CD14-positive monocyte (primary cell): ENCODE data around the gene RING1. TPM values are rescaled to one million over a fixed set of nuclear protein-coding genes. Genes with fewer than 3 reads are reported as not detected.
A peak's percentile ranks its signal among the peaks of the same experiment; 100 is the strongest.

Experiments
- DNase-seq, 3 donors: peaks; one replicate each; pipeline ENCODE4 v3.0.0-alpha.2; 2011 to 2022
- H2AFZ ChIP-seq: 2 replicates; pipeline ENCODE4 v1.6.0; 2012; ENCODE audit warnings: mild to moderate bottlenecking, low read depth, low read length, inconsistent platforms; ENCODE audit not compliant: insufficient read depth, poor library complexity, severe bottlenecking
- H3K27ac ChIP-seq, 2 donors: 1 replicate in 1 of 2; 2 replicates in 1 of 2; pipeline ENCODE4 v1.5.1; 2012 to 2013; ENCODE audit warnings: low read length in 2 of 2, control low read depth in 1 of 2, inconsistent platforms in 1 of 2, low read depth in 1 of 2, mild to moderate bottlenecking in 1 of 2
- H3K27me3 ChIP-seq, 2 donors: one replicate each; pipeline versions ENCODE4 v1.6.0 to v1.6.1; 2011 to 2013; ENCODE audit warnings: low read length in 2 of 2; ENCODE audit not compliant: control insufficient read depth in 2 of 2, insufficient read depth in 2 of 2
- H3K36me3 ChIP-seq, 2 donors: replicated peaks in 1 of 2; 1 replicate in 1 of 2; 2 replicates in 1 of 2; pipeline versions ENCODE4 v1.5.1 to v1.6.1; 2012 to 2013; ENCODE audit warnings: low read length in 2 of 2, control low read depth in 1 of 2, inconsistent platforms in 1 of 2, mild to moderate bottlenecking in 1 of 2; ENCODE audit not compliant: insufficient read depth in 2 of 2, control insufficient read depth in 1 of 2
- H3K4me1 ChIP-seq, 2 donors: 1 replicate in 1 of 2; 2 replicates in 1 of 2; pipeline versions ENCODE4 v1.5.1 to v1.6.1; 2012 to 2013; ENCODE audit warnings: low read length in 2 of 2, control low read depth in 1 of 2, inconsistent platforms in 1 of 2, mild to moderate bottlenecking in 1 of 2, moderate library complexity in 1 of 2; ENCODE audit not compliant: insufficient read depth in 2 of 2, control insufficient read depth in 1 of 2
- H3K4me2 ChIP-seq: replicated peaks from 2 replicates; pipeline ENCODE3; 2012; ENCODE audit warnings: low read length, moderate library complexity, mild to moderate bottlenecking; ENCODE audit not compliant: poor library complexity, severe bottlenecking; ENCODE audit errors: extremely low read depth
- H3K4me3 ChIP-seq, 3 experiments: fragments of 200-600 bp in 1 of 3; sonication (generic) in 1 of 3; replicated peaks in 1 of 3; 1 replicate in 2 of 3; 2 replicates in 1 of 3; pipeline ENCODE4 v1.5.1; 2011 to 2013; ENCODE audit warnings: low read length in 3 of 3, mild to moderate bottlenecking in 3 of 3, control low read depth in 2 of 3, low read depth in 2 of 3, inconsistent platforms in 1 of 3, moderate library complexity in 1 of 3
- H3K79me2 ChIP-seq: 2 replicates; pipeline ENCODE4 v1.6.0; 2012; ENCODE audit warnings: mild to moderate bottlenecking, control low read depth, inconsistent platforms, low read length, moderate library complexity; ENCODE audit not compliant: insufficient read depth
- H3K9ac ChIP-seq: 2 replicates; pipeline ENCODE4 v1.6.0; 2017; ENCODE audit warnings: low read length, mild to moderate bottlenecking; ENCODE audit not compliant: insufficient read depth, poor library complexity, severe bottlenecking
- H3K9me3 ChIP-seq, 2 donors: replicated peaks in 1 of 2; 1 replicate in 1 of 2; 2 replicates in 1 of 2; pipeline versions ENCODE4 v1.5.1 to v1.6.1; 2012 to 2013; ENCODE audit warnings: low read length in 2 of 2, control low read depth in 1 of 2; ENCODE audit not compliant: control insufficient read depth in 1 of 2, insufficient read depth in 1 of 2
- H4K20me1 ChIP-seq: 2 replicates; pipeline ENCODE4 v1.6.0; 2012; ENCODE audit warnings: mild to moderate bottlenecking, low read length, control low read depth, moderate library complexity; ENCODE audit not compliant: insufficient read depth
- H3K27ac Mint-ChIP-seq, 7 donors: one replicate each; pipeline ENCODE4 v1.8.0; 2020; ENCODE audit warnings: mild to moderate bottlenecking in 7 of 7, mixed read lengths in 7 of 7, moderate library complexity in 6 of 7, inconsistent platforms in 2 of 7
- H3K27me3 Mint-ChIP-seq, 3 donors: one replicate each; pipeline ENCODE4 v1.8.0; 2021 to 2022; ENCODE audit warnings: low read depth in 3 of 3, mild to moderate bottlenecking in 3 of 3, mixed read lengths in 3 of 3, moderate library complexity in 3 of 3, inconsistent platforms in 1 of 3
- H3K36me3 Mint-ChIP-seq, 2 donors: one replicate each; pipeline ENCODE4 v1.8.0; 2020; ENCODE audit warnings: mixed read lengths in 2 of 2, inconsistent platforms in 1 of 2, mild to moderate bottlenecking in 1 of 2
- H3K4me1 Mint-ChIP-seq: one replicate; pipeline ENCODE4 v1.8.0; 2020; ENCODE audit warnings: mild to moderate bottlenecking, mixed read lengths
- H3K4me3 Mint-ChIP-seq, 2 donors: one replicate each; pipeline ENCODE4 v1.8.0; 2020; ENCODE audit warnings: mild to moderate bottlenecking in 2 of 2, mixed read lengths in 2 of 2, moderate library complexity in 1 of 2
- H3K9me3 Mint-ChIP-seq, 7 donors: one replicate each; pipeline ENCODE4 v1.8.0; 2020 to 2022; ENCODE audit warnings: mixed read lengths in 7 of 7, mild to moderate bottlenecking in 6 of 7, moderate library complexity in 6 of 7, inconsistent platforms in 2 of 7
- CTCF ChIP-seq: fragments of 200-600 bp; IDR thresholded peaks from one replicate; pipeline ENCODE4 v1.8.0; 2022; ENCODE audit warnings: antibody characterized with exemption, mild to moderate bottlenecking
- WGBS: methylation state at CpG from one replicate; pipeline ENCODE4 v1.1.5; 2013; ENCODE audit warnings: missing lambda C conversion rate; ENCODE audit not compliant: insufficient coverage; 5-methylcytosine and 5-hydroxymethylcytosine counted together
- intact Hi-C, 2 donors: fragments of 100-400 bp; cut with micrococcal nuclease; formaldehyde crosslinking; loops; one replicate each; pipeline versions ENCODE4 v1.15.0 to v1.15.1; 2023
- polyA plus RNA-seq, 3 donors: library from polyadenylated mRNA; depleted of rRNA in 1 of 3; unstranded in 2 of 3; stranded (reverse) in 1 of 3; fragments of 300-500 nt in 2 of 3; fragments of >200 nt in 1 of 3; fragmentation: Illumina TruSeq in 2 of 3; gene quantifications; 1 replicate in 2 of 3; 2 replicates in 1 of 3; pipeline ENCODE4 v1.2.3, GENCODE V29; 2012 to 2021

RING1 gene
- polyA plus RNA-seq, 3 donors, result 4.6 to 27.9 (median 5.7) TPM

GRCh38 chr6:33160728-33161344 is 47.5 kb upstream of the RING1 start:
- Histone ChIP-seq H3K4me1 (peaks cover 17 to 24% of the 10 kb centered on the region in 2 donors), H3K27ac (no peak overlapping the region), H3K36me3 (no peaks in the 10 kb centered on the region), H4K20me1 (no peaks in the 10 kb centered on the region), H3K4me3 (peak overlapping the region in 1 of 3 experiments; percentile 74), H3K4me2 (peak overlapping the region; percentile 78), H3K27me3 (no peaks in the 10 kb centered on the region), H3K9ac (no peak overlapping the region), H3K79me2 (no peaks in the 10 kb centered on the region), H3K9me3 (no peaks in the 10 kb centered on the region), H2AFZ (peak overlapping the region; percentile 82)
- no peak for TF ChIP-seq CTCF
- H3K4me1 Mint-ChIP-seq, result peaks cover 23% of the 10 kb centered on the region
- H3K4me3 Mint-ChIP-seq, result peak overlapping the region; percentile 88 to 94
- DNase-seq, result peak; percentile 18 to 33 (median 30)
- H3K27me3 Mint-ChIP-seq, result peaks cover 11 to 16% (median 13%) of the 10 kb centered on the region in 3 donors
- 76% methylated on average over 10 of the region's 13 CpGs for WGBS
- H3K36me3 Mint-ChIP-seq, result no peaks in the 10 kb centered on the region
- H3K9me3 Mint-ChIP-seq, result no peaks in the 10 kb centered on the region
- intact Hi-C loops, result loop anchor here (5.0 to 10.0 kb wide), 2 partner anchors 84 to 86 kb away; no protein-coding TSS in a partner anchor
- H3K27ac Mint-ChIP-seq, result peak overlapping the region in 4 of 7 donors; percentile 6 to 64 (median 36)

GRCh38 chr6:33161354-33162331 is 46.7 kb upstream of the RING1 start:
- Histone ChIP-seq H3K36me3 (no peaks in the 10 kb centered on the region), H3K27me3 (no peaks in the 10 kb centered on the region), H3K4me2 (peak overlapping the region; percentile 78), H2AFZ (peak overlapping the region; percentile 82), H4K20me1 (no peaks in the 10 kb centered on the region), H3K4me3 (peak overlapping the region; percentile 29 to 74 (median 36)), H3K27ac (no peak overlapping the region), H3K9me3 (no peaks in the 10 kb centered on the region), H3K9ac (peak overlapping the region; percentile 37), H3K4me1 (peaks cover 17 to 24% of the 10 kb centered on the region in 2 donors), H3K79me2 (no peaks in the 10 kb centered on the region)
- Mint-ChIP-seq H3K27me3 (peaks cover 11 to 16% (median 13%) of the 10 kb centered on the region in 3 donors), H3K27ac (peak overlapping the region in 6 of 7 donors; percentile 6 to 83 (median 52)), H3K4me1 (peaks cover 23% of the 10 kb centered on the region), H3K36me3 (no peaks in the 10 kb centered on the region), H3K4me3 (peak overlapping the region; percentile 88 to 94), H3K9me3 (no peaks in the 10 kb centered on the region)
- TF ChIP-seq CTCF, result peak; percentile 94
- WGBS, result 2% methylated on average over 38 of the region's 58 CpGs
- intact Hi-C loops, result loop anchor here (5.0 to 10.0 kb wide), 2 partner anchors 83 to 86 kb away; no protein-coding TSS in a partner anchor
- DNase-seq, result peak; percentile 73 to 78 (median 77)
